ENCODE results near the gene ACSF2. TPM values are rescaled to one million over a fixed set of nuclear protein-coding genes. Genes with fewer than 3 reads are reported as not detected.
A peak's percentile ranks its signal among the peaks of the same experiment; 100 is the strongest.

ACSF2 gene
- total and polyA plus RNA-seq, 2 of the 13 experiments (the other 11 are each of a cell fraction or from before 2014, with no cell fraction given): 87.3 to 109 TPM

DNA sequence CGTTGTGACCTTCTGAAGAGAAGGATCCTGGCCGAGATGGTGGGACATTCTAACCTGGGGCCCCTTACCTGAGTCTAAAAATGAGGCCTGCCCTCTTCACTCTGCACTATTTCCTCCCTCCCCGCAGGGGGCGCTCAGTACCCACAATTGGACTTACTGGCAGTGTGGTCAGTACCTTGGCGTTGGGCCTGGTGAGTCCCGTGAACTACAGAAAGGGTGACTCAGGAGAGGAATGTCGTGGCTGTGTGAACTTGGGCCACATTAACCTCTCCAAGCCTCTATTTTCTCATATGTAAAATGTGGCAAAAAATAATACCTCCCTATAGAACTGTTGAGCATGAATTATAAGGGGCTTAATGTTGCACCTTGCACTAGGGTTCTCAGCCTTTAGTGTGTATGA is 56.5 kb downstream of the ACSF2 start (continued):
- no peak for TF ChIP-seq FOXM1 (CRISPR knock-in tag; IDR thresholded peaks at IDR 0.05)
- TF ChIP-seq SSRP1 (CRISPR knock-in tag; IDR thresholded peaks at IDR 0.05): no peak
- no peak for TF ChIP-seq SCMH1 (CRISPR knock-in tag; IDR thresholded peaks at IDR 0.05; ENCODE audit: borderline replicate concordance)
- TF ChIP-seq ZNF776 (CRISPR knock-in tag; IDR thresholded peaks at IDR 0.05): no peak
- peak; percentile 33; the same call in 1 of the 2 replicates for TF ChIP-seq FOXO1 (CRISPR knock-in tag; IDR thresholded peaks at IDR 0.05)
- 0 out of 2 replicates have a peak, but pooled peaks have one; percentile 6 for TF ChIP-seq RERE (CRISPR knock-in tag; IDR thresholded peaks at IDR 0.05; ENCODE audit: low read depth)
- TF ChIP-seq, protein P1, sequence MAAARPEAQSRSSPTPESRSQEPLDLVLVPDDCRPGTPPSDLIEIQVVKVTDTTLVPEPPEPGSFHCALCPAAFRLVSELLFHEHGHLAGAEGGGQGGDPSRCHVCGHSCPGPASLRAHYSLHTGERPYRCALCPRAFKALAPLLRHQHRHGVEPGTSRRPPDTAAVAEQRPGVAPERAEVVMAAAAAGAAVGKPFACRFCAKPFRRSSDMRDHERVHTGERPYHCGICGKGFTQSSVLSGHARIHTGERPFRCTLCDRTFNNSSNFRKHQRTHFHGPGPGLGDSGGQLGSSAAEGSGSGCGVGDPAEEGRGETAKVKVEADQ (CRISPR knock-in tag; IDR thresholded peaks at IDR 0.05; ENCODE audit: borderline replicate concordance): no peak
- TF ChIP-seq ZNF136 (CRISPR knock-in tag; IDR thresholded peaks at IDR 0.05; ENCODE audit: low read depth): no peak
- no peak for TF ChIP-seq KDM5A (IDR thresholded peaks at IDR 0.05; ENCODE audit: borderline replicate concordance, low read length)
- peak; percentile 90 for TF ChIP-seq ERF (CRISPR knock-in tag; IDR thresholded peaks at IDR 0.05)
- TF ChIP-seq, protein P2, sequence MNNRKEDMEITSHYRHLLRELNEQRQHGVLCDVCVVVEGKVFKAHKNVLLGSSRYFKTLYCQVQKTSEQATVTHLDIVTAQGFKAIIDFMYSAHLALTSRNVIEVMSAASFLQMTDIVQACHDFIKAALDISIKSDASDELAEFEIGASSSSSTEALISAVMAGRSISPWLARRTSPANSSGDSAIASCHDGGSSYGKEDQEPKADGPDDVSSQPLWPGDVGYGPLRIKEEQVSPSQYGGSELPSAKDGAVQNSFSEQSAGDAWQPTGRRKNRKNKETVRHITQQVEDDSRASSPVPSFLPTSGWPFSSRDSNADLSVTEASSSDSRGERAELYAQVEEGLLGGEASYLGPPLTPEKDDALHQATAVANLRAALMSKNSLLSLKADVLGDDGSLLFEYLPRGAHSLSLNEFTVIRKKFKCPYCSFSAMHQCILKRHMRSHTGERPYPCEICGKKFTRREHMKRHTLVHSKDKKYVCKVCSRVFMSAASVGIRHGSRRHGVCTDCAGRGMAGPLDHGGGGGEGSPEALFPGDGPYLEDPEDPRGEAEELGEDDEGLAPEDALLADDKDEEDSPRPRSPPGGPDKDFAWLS (CRISPR knock-in tag; IDR thresholded peaks at IDR 0.05; ENCODE audit: borderline replicate concordance): no peak
- TF ChIP-seq SNAPC2 (CRISPR knock-in tag; IDR thresholded peaks at IDR 0.05): no peak
- TF ChIP-seq SRSF4 (IDR thresholded peaks at IDR 0.05; ENCODE audit: low read depth, low read length, poor library complexity, severe bottlenecking): no peak
- TF ChIP-seq ZNF224 (CRISPR knock-in tag; IDR thresholded peaks at IDR 0.05): no peak
- TF ChIP-seq ZMYM3 (CRISPR knock-in tag; IDR thresholded peaks at IDR 0.05): no peak
- TF ChIP-seq ZNF562 (CRISPR knock-in tag; IDR thresholded peaks at IDR 0.05; ENCODE audit: borderline replicate concordance): no peak
- TF ChIP-seq HOXA3 (CRISPR knock-in tag; IDR thresholded peaks at IDR 0.05): peak; percentile 51; the same call in 1 of the 2 replicates
- no peak for TF ChIP-seq ZNF367 (CRISPR knock-in tag; IDR thresholded peaks at IDR 0.05; ENCODE audit: borderline replicate concordance)
- no peak for TF ChIP-seq CENPX (CRISPR knock-in tag; IDR thresholded peaks at IDR 0.05)

Data from HepG2 (cell line).